Retinal pigment epithelial cell (primary cell): Measurements from ENCODE around the gene PRKN.

Experiments
- DNase-seq: peaks from one replicate; pipeline ENCODE4 v3.0.0-alpha.2; 2010; ENCODE audit warnings: low read depth
- H3K4me3 ChIP-seq: 2 replicates; pipeline ENCODE4 v1.5.1; 2011; ENCODE audit warnings: mild to moderate bottlenecking, low read length, control low read depth, moderate library complexity
- CTCF ChIP-seq: conservative IDR thresholded peaks from 2 replicates; pipeline ENCODE4 v1.5.1; 2011; ENCODE audit warnings: low read depth, low read length, control low read depth, inconsistent platforms

PRKN gene

GRCh38 chr6:162603231-162604015, 124.1 kb downstream of the PRKN start:
- TF ChIP-seq CTCF, result no peak
- DNase-seq, result no peak
- H3K4me3 ChIP-seq, result no peak overlapping the region

- no peak for TF ChIP-seq CTCF
- no peak for DNase-seq
- no peak overlapping the region for H3K4me3 ChIP-seq
These were observed 124.8 kb downstream of the PRKN start for GRCh38 chr6:162602759-162603158.

GRCh38 chr6:162596676-162597075, 130.9 kb downstream of the PRKN start:
- TF ChIP-seq CTCF, result no peak
- DNase-seq, result no peak
- no peak overlapping the region for H3K4me3 ChIP-seq

- no peak overlapping the region for H3K4me3 ChIP-seq
- DNase-seq, result no peak
- TF ChIP-seq CTCF, result no peak
These were observed 136.0 kb downstream of the PRKN start for GRCh38 chr6:162591517-162591916.

- no peak for TF ChIP-seq CTCF
- no peak for DNase-seq
- no peak overlapping the region for H3K4me3 ChIP-seq
These were observed 145.4 kb downstream of the PRKN start for GRCh38 chr6:162581988-162582780.

- TF ChIP-seq CTCF, result no peak
- no peak overlapping the region for H3K4me3 ChIP-seq
- no peak for DNase-seq
These were observed 146.9 kb downstream of the PRKN start for GRCh38 chr6:162580619-162581018.
